Measurements from ENCODE around the gene TNFRSF1B. TPM values are rescaled to one million over a fixed set of nuclear protein-coding genes. Genes with fewer than 3 reads are reported as not detected.

TNFRSF1B gene
- total and polyA plus RNA-seq, 2 of the 8 experiments (the other 6 are each of a cell fraction or from before 2014, with no cell fraction given): 1.7 to 2.9 TPM

DNA sequence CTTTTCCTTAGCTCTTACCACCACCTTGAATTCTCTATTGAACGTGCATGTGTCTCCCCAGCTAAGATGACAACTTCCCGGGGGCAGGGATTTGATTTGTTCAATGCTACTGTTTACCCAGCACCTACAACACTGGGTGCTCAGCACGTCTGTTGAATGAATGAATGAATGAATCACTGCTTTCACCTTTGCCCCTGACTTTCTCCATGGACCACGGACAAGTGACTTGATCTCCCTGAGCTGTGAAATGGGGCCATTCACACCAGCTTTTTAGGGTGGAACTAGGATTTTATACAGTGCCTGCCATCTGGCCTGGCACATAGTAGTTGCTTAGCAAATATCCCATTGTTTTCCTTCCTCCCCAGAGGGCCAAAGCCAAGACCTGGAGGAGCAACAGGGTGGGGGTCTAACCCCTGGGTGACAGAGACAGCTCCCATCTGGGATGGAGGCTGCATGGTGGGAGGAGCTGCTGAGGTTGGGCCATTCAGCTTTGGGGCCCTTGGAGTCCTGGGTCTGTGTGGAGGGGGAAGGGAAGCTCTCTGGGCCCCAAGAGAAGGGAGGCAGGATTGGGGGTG is 15.7 kb downstream of the TNFRSF1B start (continued):
- TF ChIP-seq, protein P1, sequence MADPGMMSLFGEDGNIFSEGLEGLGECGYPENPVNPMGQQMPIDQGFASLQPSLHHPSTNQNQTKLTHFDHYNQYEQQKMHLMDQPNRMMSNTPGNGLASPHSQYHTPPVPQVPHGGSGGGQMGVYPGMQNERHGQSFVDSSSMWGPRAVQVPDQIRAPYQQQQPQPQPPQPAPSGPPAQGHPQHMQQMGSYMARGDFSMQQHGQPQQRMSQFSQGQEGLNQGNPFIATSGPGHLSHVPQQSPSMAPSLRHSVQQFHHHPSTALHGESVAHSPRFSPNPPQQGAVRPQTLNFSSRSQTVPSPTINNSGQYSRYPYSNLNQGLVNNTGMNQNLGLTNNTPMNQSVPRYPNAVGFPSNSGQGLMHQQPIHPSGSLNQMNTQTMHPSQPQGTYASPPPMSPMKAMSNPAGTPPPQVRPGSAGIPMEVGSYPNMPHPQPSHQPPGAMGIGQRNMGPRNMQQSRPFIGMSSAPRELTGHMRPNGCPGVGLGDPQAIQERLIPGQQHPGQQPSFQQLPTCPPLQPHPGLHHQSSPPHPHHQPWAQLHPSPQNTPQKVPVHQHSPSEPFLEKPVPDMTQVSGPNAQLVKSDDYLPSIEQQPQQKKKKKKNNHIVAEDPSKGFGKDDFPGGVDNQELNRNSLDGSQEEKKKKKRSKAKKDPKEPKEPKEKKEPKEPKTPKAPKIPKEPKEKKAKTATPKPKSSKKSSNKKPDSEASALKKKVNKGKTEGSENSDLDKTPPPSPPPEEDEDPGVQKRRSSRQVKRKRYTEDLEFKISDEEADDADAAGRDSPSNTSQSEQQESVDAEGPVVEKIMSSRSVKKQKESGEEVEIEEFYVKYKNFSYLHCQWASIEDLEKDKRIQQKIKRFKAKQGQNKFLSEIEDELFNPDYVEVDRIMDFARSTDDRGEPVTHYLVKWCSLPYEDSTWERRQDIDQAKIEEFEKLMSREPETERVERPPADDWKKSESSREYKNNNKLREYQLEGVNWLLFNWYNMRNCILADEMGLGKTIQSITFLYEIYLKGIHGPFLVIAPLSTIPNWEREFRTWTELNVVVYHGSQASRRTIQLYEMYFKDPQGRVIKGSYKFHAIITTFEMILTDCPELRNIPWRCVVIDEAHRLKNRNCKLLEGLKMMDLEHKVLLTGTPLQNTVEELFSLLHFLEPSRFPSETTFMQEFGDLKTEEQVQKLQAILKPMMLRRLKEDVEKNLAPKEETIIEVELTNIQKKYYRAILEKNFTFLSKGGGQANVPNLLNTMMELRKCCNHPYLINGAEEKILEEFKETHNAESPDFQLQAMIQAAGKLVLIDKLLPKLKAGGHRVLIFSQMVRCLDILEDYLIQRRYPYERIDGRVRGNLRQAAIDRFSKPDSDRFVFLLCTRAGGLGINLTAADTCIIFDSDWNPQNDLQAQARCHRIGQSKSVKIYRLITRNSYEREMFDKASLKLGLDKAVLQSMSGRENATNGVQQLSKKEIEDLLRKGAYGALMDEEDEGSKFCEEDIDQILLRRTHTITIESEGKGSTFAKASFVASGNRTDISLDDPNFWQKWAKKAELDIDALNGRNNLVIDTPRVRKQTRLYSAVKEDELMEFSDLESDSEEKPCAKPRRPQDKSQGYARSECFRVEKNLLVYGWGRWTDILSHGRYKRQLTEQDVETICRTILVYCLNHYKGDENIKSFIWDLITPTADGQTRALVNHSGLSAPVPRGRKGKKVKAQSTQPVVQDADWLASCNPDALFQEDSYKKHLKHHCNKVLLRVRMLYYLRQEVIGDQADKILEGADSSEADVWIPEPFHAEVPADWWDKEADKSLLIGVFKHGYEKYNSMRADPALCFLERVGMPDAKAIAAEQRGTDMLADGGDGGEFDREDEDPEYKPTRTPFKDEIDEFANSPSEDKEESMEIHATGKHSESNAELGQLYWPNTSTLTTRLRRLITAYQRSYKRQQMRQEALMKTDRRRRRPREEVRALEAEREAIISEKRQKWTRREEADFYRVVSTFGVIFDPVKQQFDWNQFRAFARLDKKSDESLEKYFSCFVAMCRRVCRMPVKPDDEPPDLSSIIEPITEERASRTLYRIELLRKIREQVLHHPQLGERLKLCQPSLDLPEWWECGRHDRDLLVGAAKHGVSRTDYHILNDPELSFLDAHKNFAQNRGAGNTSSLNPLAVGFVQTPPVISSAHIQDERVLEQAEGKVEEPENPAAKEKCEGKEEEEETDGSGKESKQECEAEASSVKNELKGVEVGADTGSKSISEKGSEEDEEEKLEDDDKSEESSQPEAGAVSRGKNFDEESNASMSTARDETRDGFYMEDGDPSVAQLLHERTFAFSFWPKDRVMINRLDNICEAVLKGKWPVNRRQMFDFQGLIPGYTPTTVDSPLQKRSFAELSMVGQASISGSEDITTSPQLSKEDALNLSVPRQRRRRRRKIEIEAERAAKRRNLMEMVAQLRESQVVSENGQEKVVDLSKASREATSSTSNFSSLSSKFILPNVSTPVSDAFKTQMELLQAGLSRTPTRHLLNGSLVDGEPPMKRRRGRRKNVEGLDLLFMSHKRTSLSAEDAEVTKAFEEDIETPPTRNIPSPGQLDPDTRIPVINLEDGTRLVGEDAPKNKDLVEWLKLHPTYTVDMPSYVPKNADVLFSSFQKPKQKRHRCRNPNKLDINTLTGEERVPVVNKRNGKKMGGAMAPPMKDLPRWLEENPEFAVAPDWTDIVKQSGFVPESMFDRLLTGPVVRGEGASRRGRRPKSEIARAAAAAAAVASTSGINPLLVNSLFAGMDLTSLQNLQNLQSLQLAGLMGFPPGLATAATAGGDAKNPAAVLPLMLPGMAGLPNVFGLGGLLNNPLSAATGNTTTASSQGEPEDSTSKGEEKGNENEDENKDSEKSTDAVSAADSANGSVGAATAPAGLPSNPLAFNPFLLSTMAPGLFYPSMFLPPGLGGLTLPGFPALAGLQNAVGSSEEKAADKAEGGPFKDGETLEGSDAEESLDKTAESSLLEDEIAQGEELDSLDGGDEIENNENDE (IDR thresholded peaks at IDR 0.05; ENCODE audit: insufficient replicate concordance, low read length): no peak
- TF ChIP-seq SP2 (IDR thresholded peaks at IDR 0.05; ENCODE audit: low read length): no peak
- TF ChIP-seq, protein P2, sequence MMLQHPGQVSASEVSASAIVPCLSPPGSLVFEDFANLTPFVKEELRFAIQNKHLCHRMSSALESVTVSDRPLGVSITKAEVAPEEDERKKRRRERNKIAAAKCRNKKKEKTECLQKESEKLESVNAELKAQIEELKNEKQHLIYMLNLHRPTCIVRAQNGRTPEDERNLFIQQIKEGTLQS (IDR thresholded peaks at IDR 0.05; ENCODE audit: insufficient read depth, low read depth, low read length): no peak
- no peak for TF ChIP-seq POLR2AphosphoS5 (IDR thresholded peaks at IDR 0.05; ENCODE audit: low read depth, low read length)
- TF ChIP-seq RXRA (IDR thresholded peaks at IDR 0.05; ENCODE audit: insufficient read depth, low read depth, low read length): no peak
- TF ChIP-seq TCF12 (IDR thresholded peaks at IDR 0.05; ENCODE audit: low read depth, low read length): no peak
- TF ChIP-seq TBP (IDR thresholded peaks at IDR 0.05; ENCODE audit: low read depth, low read length): no peak
- no peak for TF ChIP-seq EGR1 (IDR thresholded peaks at IDR 0.05; ENCODE audit: borderline replicate concordance, low read depth, low read length)
- no peak for TF ChIP-seq RBBP5 (IDR thresholded peaks at IDR 0.05; ENCODE audit: borderline replicate concordance, low read depth, low read length)
- no peak for TF ChIP-seq SAP30 (IDR thresholded peaks at IDR 0.05; ENCODE audit: insufficient read depth, insufficient replicate concordance, low read length)
- TF ChIP-seq SP4 (IDR thresholded peaks at IDR 0.05; ENCODE audit: low read length): no peak

Measured in H1 (cell line).